ENCODE measurements around the gene CTBP2. TPM values are rescaled to one million over a fixed set of nuclear protein-coding genes. Genes with fewer than 3 reads are reported as not detected.
A peak's percentile ranks its signal among the peaks of the same experiment; 100 is the strongest.

Gene CTBP2
- total RNA-seq, 6 experiments from 2014 or later = 3.2 to 8.2 (median 5.4) TPM

DNA sequence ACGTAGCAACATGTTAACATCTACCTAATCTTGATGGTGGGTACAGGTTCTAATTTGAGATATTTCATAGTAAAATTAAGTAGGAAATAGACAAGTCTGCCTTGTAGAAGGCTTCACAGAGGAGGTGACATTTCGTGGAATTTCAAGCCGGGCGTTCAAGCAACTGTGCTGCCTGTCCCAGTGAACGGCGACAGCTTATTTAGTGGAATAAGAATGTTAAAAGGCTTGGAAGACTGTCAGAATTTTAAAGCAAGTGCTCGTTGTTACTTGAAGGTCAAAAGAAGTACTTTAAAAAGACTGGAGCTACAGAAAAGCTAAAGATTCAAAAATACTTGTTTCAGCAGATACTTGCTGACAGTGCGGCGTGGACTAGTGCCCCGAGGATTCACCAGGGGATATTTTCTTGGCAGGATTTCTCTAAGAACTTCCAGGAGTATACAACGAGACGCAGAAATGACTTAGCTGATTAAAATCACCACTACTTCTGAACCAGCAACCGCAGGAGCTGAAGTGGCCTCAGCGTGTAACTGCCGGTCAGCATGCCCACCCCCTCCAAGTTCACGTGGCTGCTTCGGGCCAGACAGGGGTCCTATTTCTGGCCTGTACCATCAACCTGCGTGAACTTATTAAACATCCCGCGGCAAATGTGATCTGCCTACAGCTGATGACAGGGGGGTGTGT, 46.5 kb downstream of the CTBP2 start:
- TF ChIP-seq, protein P1, sequence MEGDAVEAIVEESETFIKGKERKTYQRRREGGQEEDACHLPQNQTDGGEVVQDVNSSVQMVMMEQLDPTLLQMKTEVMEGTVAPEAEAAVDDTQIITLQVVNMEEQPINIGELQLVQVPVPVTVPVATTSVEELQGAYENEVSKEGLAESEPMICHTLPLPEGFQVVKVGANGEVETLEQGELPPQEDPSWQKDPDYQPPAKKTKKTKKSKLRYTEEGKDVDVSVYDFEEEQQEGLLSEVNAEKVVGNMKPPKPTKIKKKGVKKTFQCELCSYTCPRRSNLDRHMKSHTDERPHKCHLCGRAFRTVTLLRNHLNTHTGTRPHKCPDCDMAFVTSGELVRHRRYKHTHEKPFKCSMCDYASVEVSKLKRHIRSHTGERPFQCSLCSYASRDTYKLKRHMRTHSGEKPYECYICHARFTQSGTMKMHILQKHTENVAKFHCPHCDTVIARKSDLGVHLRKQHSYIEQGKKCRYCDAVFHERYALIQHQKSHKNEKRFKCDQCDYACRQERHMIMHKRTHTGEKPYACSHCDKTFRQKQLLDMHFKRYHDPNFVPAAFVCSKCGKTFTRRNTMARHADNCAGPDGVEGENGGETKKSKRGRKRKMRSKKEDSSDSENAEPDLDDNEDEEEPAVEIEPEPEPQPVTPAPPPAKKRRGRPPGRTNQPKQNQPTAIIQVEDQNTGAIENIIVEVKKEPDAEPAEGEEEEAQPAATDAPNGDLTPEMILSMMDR (IDR thresholded peaks at IDR 0.05) = no peak
- TF ChIP-seq POLR2A (IDR thresholded peaks at IDR 0.05) = no peak
- H3K27me3 ChIP-seq = no peaks in the 10 kb centered on the region
- H3K36me3 ChIP-seq = no peaks in the 10 kb centered on the region
- intact Hi-C loops (cut with DNase I) = no loop called here
- H3K4me1 ChIP-seq = no peaks in the 10 kb centered on the region
- DNase-seq (no peak), ATAC-seq (peak in 3 of 4 donors; percentile 25 to 26 (median 25))
- no peak overlapping the region for H3K4me3 ChIP-seq
- 54% methylated on average over 17 of the region's 20 CpGs for WGBS (ENCODE audit: insufficient coverage, low coverage, low lambda C conversion rate, missing lambda C conversion rate)
- no peaks in the 10 kb centered on the region for H3K9me3 ChIP-seq
- H3K27ac ChIP-seq = no peak overlapping the region

DNA sequence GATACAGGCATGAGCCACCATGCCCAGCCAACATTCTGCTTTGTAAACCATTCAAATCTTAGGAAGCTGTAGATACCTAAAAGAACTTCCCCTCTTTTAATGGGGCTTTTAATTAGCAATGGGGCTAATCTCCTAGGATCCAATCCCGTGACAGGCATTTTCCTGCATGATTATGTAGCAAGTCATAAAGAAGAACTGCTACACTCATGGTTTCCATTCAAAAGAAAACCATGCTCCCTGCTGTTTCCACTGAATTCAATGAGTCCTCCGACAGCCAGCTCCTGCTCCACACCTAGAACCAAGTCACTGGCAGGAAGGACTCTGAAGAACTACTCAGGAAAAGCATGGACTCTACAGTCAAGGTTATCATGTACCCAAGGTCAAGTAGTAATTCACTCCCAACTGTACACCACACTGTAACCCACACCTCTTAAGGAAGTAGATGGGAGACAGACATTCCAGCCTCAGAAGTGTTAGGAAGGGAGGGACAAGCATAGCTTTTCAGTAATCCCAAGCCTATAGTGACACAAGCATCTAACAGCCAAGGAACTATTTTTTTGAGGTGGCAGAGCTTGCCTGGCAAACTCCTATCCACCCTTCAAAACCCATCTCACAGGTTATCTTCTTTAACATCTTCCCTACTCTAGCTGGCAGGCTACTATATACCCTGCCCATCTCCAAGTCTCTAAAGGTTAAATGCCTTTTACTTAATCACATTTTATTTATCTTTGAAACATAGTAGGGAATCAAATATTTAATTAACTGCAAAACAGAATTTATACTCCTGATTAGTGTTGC, 47.5 kb downstream of the CTBP2 start:
- Histone ChIP-seq H3K9me3 (no peaks in the 10 kb centered on the region), H3K36me3 (no peaks in the 10 kb centered on the region), H3K27ac (no peak overlapping the region), H3K4me3 (no peak overlapping the region), H3K27me3 (no peaks in the 10 kb centered on the region), H3K4me1 (no peaks in the 10 kb centered on the region)
- ATAC-seq (no peak), DNase-seq (no peak)
- WGBS (ENCODE audit: insufficient coverage, low coverage, low lambda C conversion rate, missing lambda C conversion rate) = 73% methylated on average over 2 of the region's 2 CpGs
- TF ChIP-seq, protein P1 (IDR thresholded peaks at IDR 0.05) = no peak
- no peak for TF ChIP-seq POLR2A (IDR thresholded peaks at IDR 0.05)
- intact Hi-C loops (cut with DNase I) = no loop called here

DNA sequence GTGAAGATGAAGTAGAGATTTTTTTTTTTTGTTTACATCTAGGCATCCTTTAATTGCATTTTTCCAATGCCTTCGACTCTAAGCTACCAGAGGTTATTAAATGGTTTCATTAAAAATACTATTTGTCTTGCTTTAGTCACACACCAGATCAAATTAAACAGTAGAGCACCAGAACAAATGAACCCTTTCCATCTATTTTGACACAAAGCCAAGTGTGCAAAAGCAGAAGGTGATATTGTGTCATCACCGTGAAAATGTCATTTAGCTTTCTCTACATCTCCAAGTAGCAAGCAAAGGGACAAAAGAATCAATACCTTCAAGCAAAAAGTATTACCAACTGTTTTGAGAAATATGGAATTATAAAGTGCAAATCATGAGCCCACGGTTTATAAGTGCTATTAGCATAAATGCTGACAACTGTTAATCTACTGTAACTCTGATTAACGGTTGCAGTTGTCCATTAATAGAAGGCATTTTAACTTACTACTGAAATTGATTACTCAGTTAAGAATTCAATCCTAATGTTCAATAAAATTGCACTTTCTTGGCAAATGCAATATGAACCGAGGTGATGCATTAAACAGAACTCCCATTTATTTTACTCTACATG, 49.1 kb downstream of the CTBP2 start:
- no peak for ATAC-seq
- H3K36me3 ChIP-seq = no peaks in the 10 kb centered on the region
- H3K27me3 ChIP-seq = no peaks in the 10 kb centered on the region
- no peaks in the 10 kb centered on the region for H3K9me3 ChIP-seq
- H3K4me1 ChIP-seq = no peaks in the 10 kb centered on the region
- WGBS (ENCODE audit: insufficient coverage, low coverage, low lambda C conversion rate, missing lambda C conversion rate) = 45% methylated on average over 5 of the region's 5 CpGs
- no peak for DNase-seq
- intact Hi-C loops (cut with DNase I) = no loop called here
- no peak overlapping the region for H3K27ac ChIP-seq
- H3K4me3 ChIP-seq = no peak overlapping the region
- no peak for TF ChIP-seq POLR2A (IDR thresholded peaks at IDR 0.05)
- TF ChIP-seq, protein P1 (IDR thresholded peaks at IDR 0.05) = no peak

DNA sequence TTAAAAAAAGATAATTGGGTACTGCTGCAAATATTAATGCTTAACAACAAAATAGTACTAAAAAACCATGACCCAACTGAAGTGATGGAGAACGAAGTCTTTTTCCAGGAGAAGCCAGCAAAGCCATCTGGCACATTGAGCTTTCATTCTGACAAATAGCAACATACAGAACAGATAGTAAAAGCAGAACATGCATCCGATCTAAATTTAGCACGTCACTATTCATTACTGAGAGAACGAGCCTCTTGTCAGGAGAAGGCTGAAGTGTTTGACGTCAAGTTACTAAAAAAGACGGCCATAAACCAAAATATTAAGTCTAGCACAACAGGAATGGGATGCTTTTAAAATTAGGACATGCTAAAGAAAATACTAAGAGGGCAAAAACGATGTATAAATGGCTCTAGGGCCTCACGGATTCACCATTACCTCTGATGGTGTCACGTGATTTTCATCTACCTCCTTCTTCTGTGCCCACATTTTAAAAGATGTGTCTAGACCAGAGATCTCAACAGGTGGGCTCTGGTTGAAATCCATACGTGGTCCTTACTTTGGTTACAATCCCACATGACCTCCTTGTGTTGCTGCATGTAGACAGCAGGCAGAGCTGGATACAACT, 52.3 kb downstream of the CTBP2 start:
- Histone ChIP-seq H3K27ac (no peak overlapping the region), H3K4me3 (no peak overlapping the region), H3K9me3 (no peaks in the 10 kb centered on the region), H3K4me1 (no peaks in the 10 kb centered on the region), H3K36me3 (no peaks in the 10 kb centered on the region), H3K27me3 (no peaks in the 10 kb centered on the region)
- WGBS (ENCODE audit: insufficient coverage, low coverage, low lambda C conversion rate, missing lambda C conversion rate) = 70% methylated on average over 8 of the region's 10 CpGs
- ATAC-seq (no peak), DNase-seq (no peak)
- TF ChIP-seq, protein P1 (IDR thresholded peaks at IDR 0.05) = no peak
- TF ChIP-seq POLR2A (IDR thresholded peaks at IDR 0.05) = no peak
- intact Hi-C loops (cut with DNase I) = no loop called here

Data from right lobe of liver (tissue), 6 donors.